ENCODE measurements around the gene LZTS2. TPM values are rescaled to one million over a fixed set of nuclear protein-coding genes. Genes with fewer than 3 reads are reported as not detected.

LZTS2 gene
- total RNA-seq, 1 experiment from 2014 or later = 69.1 TPM

DNA sequence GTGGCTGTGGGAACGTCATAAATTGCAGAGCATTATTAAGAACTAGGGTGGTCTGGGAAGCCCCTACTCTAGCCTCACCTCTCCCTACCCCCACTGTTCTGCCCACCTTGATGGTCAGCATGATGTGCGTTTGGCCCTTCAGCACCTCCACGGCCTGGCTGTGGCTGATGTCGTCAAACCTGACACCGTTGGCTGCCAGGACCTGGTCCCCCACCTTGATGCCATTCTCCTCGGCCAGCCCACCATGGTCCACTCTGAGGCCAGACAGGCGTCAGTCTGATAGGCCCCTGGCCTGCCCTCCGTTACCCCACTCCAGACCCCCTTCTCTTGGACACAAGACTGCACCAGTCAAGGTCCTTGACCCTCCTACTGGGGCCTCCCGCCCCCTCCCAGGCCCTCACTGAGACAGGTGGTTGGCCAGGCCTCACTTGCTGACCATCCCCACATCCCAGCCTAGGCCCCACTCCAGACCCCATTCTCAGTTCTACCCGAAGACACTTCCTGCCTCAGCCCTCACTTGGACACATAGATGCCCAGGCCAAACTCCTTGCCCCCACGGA, 22.2 kb downstream of the LZTS2 start:
- H3K4ac ChIP-seq (ENCODE audit: low read depth, low read length) = no peak overlapping the region
- no peak overlapping the region for H3K56ac ChIP-seq (ENCODE audit: insufficient read length, low read depth, low read length)
- Mint-ChIP-seq H3K27me3 (ENCODE audit: low read depth) (peaks cover 54% of the 10 kb centered on the region), H3K36me3 (ENCODE audit: insufficient read depth in 1 of 3, low read depth in 3 of 3) (no peaks in the 10 kb centered on the region), H3K4me1 (peaks cover 6 to 17% of the 10 kb centered on the region in 2 experiments), H3K9me3 (no peaks in the 10 kb centered on the region), H3K27ac (no peak overlapping the region), H3K4me3 (no peak overlapping the region; a peak in 1 of 5 replicates)
- no CpG with 5 or more reads among the region's 11 CpGs for WGBS (ENCODE audit: extremely low coverage, insufficient read length, low lambda C conversion rate)
- H3K4me1 ChIP-seq (ENCODE audit: insufficient read depth, low read length) = no peaks in the 10 kb centered on the region; the same call in 1 of the 2 replicates
- peaks cover 17% of the 10 kb centered on the region; the same call in 1 of the 2 replicates for H3K27me3 ChIP-seq (ENCODE audit: insufficient read depth, low read length)
- H2AK5ac ChIP-seq (ENCODE audit: insufficient read length, low read length) = no peak overlapping the region
- no peak overlapping the region for H3K23ac ChIP-seq (ENCODE audit: insufficient read length, low read depth, low read length)
- no peak for DNase-seq
- no peak overlapping the region for H3K9ac ChIP-seq (ENCODE audit: extremely low read depth, insufficient read length, low read length)
- H4K20me1 ChIP-seq (ENCODE audit: control insufficient read depth, insufficient read depth, insufficient read length) = no peaks in the 10 kb centered on the region
- no peak overlapping the region for H3K4me2 ChIP-seq (ENCODE audit: insufficient read depth, insufficient read length, low read length)
- H3T11ph ChIP-seq (ENCODE audit: low read length) = no peak overlapping the region
- H4K5ac ChIP-seq (ENCODE audit: insufficient read length, low read depth, low read length) = no peak overlapping the region
- H3K79me1 ChIP-seq (ENCODE audit: insufficient read depth, low read depth, low read length, poor library complexity, severe bottlenecking) = no peaks in the 10 kb centered on the region
- no peak overlapping the region for H4K91ac ChIP-seq (ENCODE audit: insufficient read length, low read depth, low read length)
- peaks cover 10% of the 10 kb centered on the region for H3K23me2 ChIP-seq (ENCODE audit: insufficient read length, low read depth, low read length, poor library complexity, severe bottlenecking)
- H2BK15ac ChIP-seq (ENCODE audit: low read depth, low read length) = no peak overlapping the region
- no peak overlapping the region for H3K18ac ChIP-seq (ENCODE audit: insufficient read length, low read depth, low read length)
- no peak overlapping the region for H3K27ac ChIP-seq (ENCODE audit: insufficient read length, low read depth, low read length)
- H3K14ac ChIP-seq (ENCODE audit: insufficient read depth, low read length) = no peak overlapping the region
- no peaks in the 10 kb centered on the region for H3K9me3 ChIP-seq (ENCODE audit: control insufficient read depth, low read depth, low read length)
- no peak overlapping the region for H4K8ac ChIP-seq (replicated peaks; ENCODE audit: insufficient read length, low read depth, low read length)
- H2BK20ac ChIP-seq (ENCODE audit: low read depth, low read length, poor library complexity, severe bottlenecking) = no peak overlapping the region
- H2AFZ ChIP-seq (ENCODE audit: low read length) = no peak overlapping the region
- no peak overlapping the region for H2BK12ac ChIP-seq (ENCODE audit: insufficient read length, low read depth, low read length)
- H2BK120ac ChIP-seq (ENCODE audit: low read depth, low read length, poor library complexity, severe bottlenecking) = no peak overlapping the region
- H3K79me2 ChIP-seq (ENCODE audit: insufficient read depth, low read length) = no peaks in the 10 kb centered on the region
- TF ChIP-seq, protein P1, sequence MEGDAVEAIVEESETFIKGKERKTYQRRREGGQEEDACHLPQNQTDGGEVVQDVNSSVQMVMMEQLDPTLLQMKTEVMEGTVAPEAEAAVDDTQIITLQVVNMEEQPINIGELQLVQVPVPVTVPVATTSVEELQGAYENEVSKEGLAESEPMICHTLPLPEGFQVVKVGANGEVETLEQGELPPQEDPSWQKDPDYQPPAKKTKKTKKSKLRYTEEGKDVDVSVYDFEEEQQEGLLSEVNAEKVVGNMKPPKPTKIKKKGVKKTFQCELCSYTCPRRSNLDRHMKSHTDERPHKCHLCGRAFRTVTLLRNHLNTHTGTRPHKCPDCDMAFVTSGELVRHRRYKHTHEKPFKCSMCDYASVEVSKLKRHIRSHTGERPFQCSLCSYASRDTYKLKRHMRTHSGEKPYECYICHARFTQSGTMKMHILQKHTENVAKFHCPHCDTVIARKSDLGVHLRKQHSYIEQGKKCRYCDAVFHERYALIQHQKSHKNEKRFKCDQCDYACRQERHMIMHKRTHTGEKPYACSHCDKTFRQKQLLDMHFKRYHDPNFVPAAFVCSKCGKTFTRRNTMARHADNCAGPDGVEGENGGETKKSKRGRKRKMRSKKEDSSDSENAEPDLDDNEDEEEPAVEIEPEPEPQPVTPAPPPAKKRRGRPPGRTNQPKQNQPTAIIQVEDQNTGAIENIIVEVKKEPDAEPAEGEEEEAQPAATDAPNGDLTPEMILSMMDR (conservative IDR thresholded peaks at IDR 0.05) = no peak
- H2BK5ac ChIP-seq (ENCODE audit: insufficient read length, low read length) = no peak overlapping the region
